SU-DHL-6 (cell line): ENCODE measurements around the gene ITPKC.

Experiments used
- H2AFZ ChIP-seq: fragments of 200-600 bp; sonication (generic); 2 replicates; pipeline ENCODE4 v1.6.1; 2014; ENCODE audit warnings: low read depth, mild to moderate bottlenecking, moderate library complexity, mixed read lengths, antibody characterized with exemption, low read length; ENCODE audit not compliant: severe bottlenecking
- H3F3A ChIP-seq: fragments of 200-600 bp; shearing (Covaris generic); 2 replicates; pipeline ENCODE4 v1.6.0; 2016; ENCODE audit warnings: antibody characterized with exemption, mild to moderate bottlenecking; ENCODE audit not compliant: insufficient read depth
- H3K27ac ChIP-seq: fragments of 200-600 bp; sonication (generic); 2 replicates; pipeline ENCODE4 v1.5.1; 2016; ENCODE audit warnings: low read depth, mild to moderate bottlenecking, low read length, moderate library complexity, mixed read lengths
- H3K27me3 ChIP-seq: fragments of 200-600 bp; sonication (generic), shearing (Covaris generic); 2 replicates; pipeline ENCODE4 v1.6.0; 2014; ENCODE audit warnings: mild to moderate bottlenecking, low read length
- H3K36me3 ChIP-seq: fragments of 200-600 bp; sonication (generic); 2 replicates; pipeline ENCODE4 v1.6.1; 2014; ENCODE audit warnings: mild to moderate bottlenecking, low read length, mixed read lengths
- H3K4me2 ChIP-seq: fragments of 300-600, 200-600 bp; shearing (Covaris generic), sonication (generic); 2 replicates; pipeline ENCODE4 v1.6.0; 2014; ENCODE audit warnings: low read length, low read depth, mild to moderate bottlenecking; ENCODE audit not compliant: poor library complexity, severe bottlenecking
- H3K4me3 ChIP-seq: fragments of 200-600 bp; sonication (generic); 2 replicates; pipeline ENCODE4 v1.5.1; 2014; ENCODE audit warnings: antibody characterized with exemption, low read length, mild to moderate bottlenecking, mixed read lengths; ENCODE audit not compliant: insufficient read depth, poor library complexity, severe bottlenecking
- H3K79me2 ChIP-seq: fragments of 200-600 bp; sonication (generic); 2 replicates; pipeline ENCODE4 v1.6.1; 2014; ENCODE audit warnings: mild to moderate bottlenecking, low read length, moderate library complexity; ENCODE audit not compliant: insufficient read depth
- H3K9ac ChIP-seq: fragments of 200-600 bp; sonication (generic); 2 replicates; pipeline ENCODE4 v1.7.0; 2014; ENCODE audit warnings: mild to moderate bottlenecking, low read length
- H3K9me2 ChIP-seq: fragments of 200-600 bp; sonication (generic); replicated peaks from 2 replicates; pipeline ENCODE4 v1.6.1; 2014; ENCODE audit warnings: low read length; ENCODE audit not compliant: insufficient read depth
- H3K9me3 ChIP-seq: fragments of 200-600 bp; sonication (generic); 2 replicates; pipeline ENCODE4 v1.6.1; 2014; ENCODE audit warnings: low read length, mixed read lengths; ENCODE audit not compliant: insufficient read depth
- H4K20me1 ChIP-seq: fragments of 200-600 bp; sonication (generic); 2 replicates; pipeline ENCODE4 v1.6.1; 2014; ENCODE audit warnings: low read depth, mild to moderate bottlenecking, antibody characterized with exemption, low read length, moderate library complexity, mixed read lengths
- EZH2phosphoT487 ChIP-seq: fragments of 200-600 bp; sonication (generic), shearing (Covaris generic); conservative IDR thresholded peaks from 2 replicates; pipeline ENCODE4 v1.6.1; 2018; ENCODE audit warnings: mild to moderate bottlenecking, antibody characterized with exemption, low read length, moderate library complexity, mixed read lengths
- TF ChIP-seq, protein P1 (sequence below): fragments of 200-600 bp; sonication (generic); IDR thresholded peaks from one replicate; pipeline ENCODE4 v1.5.1; 2017; ENCODE audit warnings: antibody characterized with exemption, mild to moderate bottlenecking, low read length, moderate library complexity; ENCODE audit not compliant: insufficient read depth, poor library complexity, severe bottlenecking

Gene ITPKC

GRCh38 chr19:40747536-40747935 is 30.6 kb downstream of the ITPKC start:
- Histone ChIP-seq H3K27ac (no peak overlapping the region), H3K27me3 (no peaks in the 10 kb centered on the region), H3K4me3 (no peak overlapping the region), H3K9ac (no peak overlapping the region), H2AFZ (no peak overlapping the region), H3K9me3 (no peaks in the 10 kb centered on the region), H3K9me2 (no peaks in the 10 kb centered on the region), H3F3A (no peaks in the 10 kb centered on the region), H3K79me2 (peaks cover 15% of the 10 kb centered on the region), H3K36me3 (no peaks in the 10 kb centered on the region), H4K20me1 (no peaks in the 10 kb centered on the region), H3K4me2 (no peak overlapping the region)
- TF ChIP-seq, protein P1, sequence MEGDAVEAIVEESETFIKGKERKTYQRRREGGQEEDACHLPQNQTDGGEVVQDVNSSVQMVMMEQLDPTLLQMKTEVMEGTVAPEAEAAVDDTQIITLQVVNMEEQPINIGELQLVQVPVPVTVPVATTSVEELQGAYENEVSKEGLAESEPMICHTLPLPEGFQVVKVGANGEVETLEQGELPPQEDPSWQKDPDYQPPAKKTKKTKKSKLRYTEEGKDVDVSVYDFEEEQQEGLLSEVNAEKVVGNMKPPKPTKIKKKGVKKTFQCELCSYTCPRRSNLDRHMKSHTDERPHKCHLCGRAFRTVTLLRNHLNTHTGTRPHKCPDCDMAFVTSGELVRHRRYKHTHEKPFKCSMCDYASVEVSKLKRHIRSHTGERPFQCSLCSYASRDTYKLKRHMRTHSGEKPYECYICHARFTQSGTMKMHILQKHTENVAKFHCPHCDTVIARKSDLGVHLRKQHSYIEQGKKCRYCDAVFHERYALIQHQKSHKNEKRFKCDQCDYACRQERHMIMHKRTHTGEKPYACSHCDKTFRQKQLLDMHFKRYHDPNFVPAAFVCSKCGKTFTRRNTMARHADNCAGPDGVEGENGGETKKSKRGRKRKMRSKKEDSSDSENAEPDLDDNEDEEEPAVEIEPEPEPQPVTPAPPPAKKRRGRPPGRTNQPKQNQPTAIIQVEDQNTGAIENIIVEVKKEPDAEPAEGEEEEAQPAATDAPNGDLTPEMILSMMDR, result no peak
- TF ChIP-seq EZH2phosphoT487, result no peak

- peak within 1 kb of the TSS; percentile 70 for H3K4me3 ChIP-seq
- no peaks in the 10 kb centered on the region; the same call in none of the 2 replicates for H3K36me3 ChIP-seq
- H2AFZ ChIP-seq, result peak within 1 kb of the TSS; percentile 23
These were observed 33.4 kb downstream of the ITPKC start, which contains the start of gene ACTMAP for GRCh38 chr19:40750058-40750873. TSS of gene ACTMAP (minus strand) at chr19:40750477. CDS start at chr19:40749803, 674 bp downstream.

DNA sequence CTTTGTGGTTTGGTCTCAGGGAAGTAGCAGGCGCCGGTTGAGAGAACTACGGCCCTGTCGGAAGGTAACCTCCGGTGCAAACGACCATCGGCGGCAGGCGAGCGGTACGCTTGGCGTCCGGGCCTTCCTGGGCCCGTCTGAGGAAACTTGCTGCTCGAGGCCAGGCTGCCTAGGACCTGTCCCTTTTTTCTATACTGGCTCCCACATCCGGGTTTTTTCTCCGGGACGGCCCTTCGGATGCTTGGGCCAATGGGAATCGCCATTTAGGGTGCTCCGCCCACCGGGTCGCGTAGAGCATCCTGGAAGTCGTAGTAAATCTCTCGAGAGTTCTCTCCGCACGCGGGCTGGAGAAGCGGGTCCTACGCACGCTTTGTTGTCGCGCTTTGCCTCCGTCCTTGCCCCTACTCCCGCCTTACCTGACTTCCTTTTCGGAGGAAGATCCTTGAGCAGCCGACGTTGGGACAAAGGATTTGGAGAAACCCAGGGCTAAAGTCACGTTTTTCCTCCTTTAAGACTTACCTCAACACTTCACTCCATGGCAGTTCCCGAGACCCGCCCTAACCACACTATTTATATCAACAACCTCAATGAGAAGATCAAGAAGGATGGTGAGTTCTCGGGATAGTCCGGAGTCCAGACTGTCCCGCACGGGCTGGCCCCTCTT is 34.1 kb downstream of the ITPKC start, which contains the start of gene SNRPA:
Gene SNRPA, plus strand, starts transcription at position 330 of the 664 bp plus-strand sequence. Its CDS starts 206 bp downstream, at position 536.
- Histone ChIP-seq H3K27ac (peak within 1 kb of the TSS; percentile 91), H2AFZ (peak within 1 kb of the TSS; percentile 23), H3K4me3 (peak within 1 kb of the TSS; percentile 70), H4K20me1 (peaks cover 9% of the 10 kb centered on the region; the same call in 1 of the 2 replicates), H3K4me2 (peak within 1 kb of the TSS; percentile 94), H3K9ac (peak within 1 kb of the TSS; percentile 84), H3K79me2 (peaks cover 49% of the 10 kb centered on the region), H3K27me3 (no peaks in the 10 kb centered on the region), H3F3A (no peaks in the 10 kb centered on the region), H3K9me3 (no peaks in the 10 kb centered on the region), H3K36me3 (peaks cover 6% of the 10 kb centered on the region), H3K9me2 (no peaks in the 10 kb centered on the region)
- TF ChIP-seq EZH2phosphoT487, result no peak
- TF ChIP-seq, protein P1, result no peak

More at GRCh38 chr19:40750058-40750873, 33.4 kb downstream of the ITPKC start, which contains the start of gene ACTMAP:
- Histone ChIP-seq H3K79me2 (peaks cover 42% of the 10 kb centered on the region), H3K4me2 (peak within 1 kb of the TSS; percentile 94), H3K9me3 (no peaks in the 10 kb centered on the region), H4K20me1 (peaks cover 1% of the 10 kb centered on the region; the same call in 1 of the 2 replicates), H3F3A (no peaks in the 10 kb centered on the region), H3K27me3 (no peaks in the 10 kb centered on the region), H3K9ac (peak within 1 kb of the TSS; percentile 84), H3K9me2 (no peaks in the 10 kb centered on the region), H3K27ac (peak within 1 kb of the TSS; percentile 91)
- TF ChIP-seq, protein P1, result no peak
- TF ChIP-seq EZH2phosphoT487, result no peak
